HepG2 (cell line): ENCODE measurements around the gene VAT1L. TPM values are rescaled to one million over a fixed set of nuclear protein-coding genes. Genes with fewer than 3 reads are reported as not detected.

Experiments
- ATAC-seq: fragments of 200-7000 bp; cut with Tn5 transposase; 3 replicates; pipeline ENCODE4 v1.9.1; 2020; ENCODE audit warnings: mild to moderate bottlenecking, moderate library complexity
- BruUV-seq: library from RNA; stranded (reverse); fragments of 400-500 nt; replicated peaks from 2 replicates; lab custom pipeline; 2021; lab: Mats Ljungman, UMichigan
- CTCF ChIA-PET: fragments of 300-600 bp; formaldehyde crosslinking; extraction: SDS; loops from one replicate; lab custom pipeline; 2021; ENCODE audit warnings: low total read pairs, inconsistent platforms, low intra/inter-chr PET ratio; lab: Yijun Ruan, JAX
- POLR2A ChIA-PET: fragments of 350-600 bp; sonication (Branson Sonifier 250); formaldehyde crosslinking; loops from one replicate; lab custom pipeline; 2020; ENCODE audit warnings: antibody characterized with exemption, inconsistent platforms; lab: Yijun Ruan, JAX
- DNase-seq: peaks from one replicate; pipeline ENCODE4 v3.0.0-alpha.2; 2015; ENCODE audit warnings: low spot score
- FAIRE-seq: peaks from 3 replicates; lab custom pipeline; 2011; peaks lifted over from hg19 to GRCh38; lab: Jason Lieb, UNC
- H2AFZ ChIP-seq: one replicate; pipeline ENCODE4 v1.6.1; 2011; ENCODE audit warnings: low read length, inconsistent platforms
- H3K27ac ChIP-seq: fragments of 300-600 bp; 3 replicates; pipeline ENCODE4 v1.8.0; 2011; ENCODE audit warnings: mixed run types, mild to moderate bottlenecking, mixed read lengths, low read length, inconsistent platforms; ENCODE audit not compliant: insufficient read depth; ENCODE audit errors: extremely low read length
- H3K27me3 ChIP-seq, 2 experiments: fragments of 200-600 bp in 1 of 2; 2 replicates in 1 of 2; 3 replicates in 1 of 2; pipeline versions ENCODE4 v1.6.0 to v1.8.0; 2011; ENCODE audit warnings: low read length in 2 of 2, mild to moderate bottlenecking in 2 of 2, moderate library complexity in 2 of 2, inconsistent platforms in 1 of 2; ENCODE audit not compliant: insufficient read depth in 2 of 2, control insufficient read depth in 1 of 2
- H3K36me3 ChIP-seq, 2 experiments: fragments of 200-600 bp in 1 of 2; replicated peaks in 1 of 2; 2 replicates in 1 of 2; 3 replicates in 1 of 2; pipeline versions ENCODE4 v1.5.1 to v1.8.0; 2011; ENCODE audit warnings: low read length in 2 of 2, inconsistent platforms in 1 of 2; ENCODE audit not compliant: insufficient read depth in 2 of 2, control insufficient read depth in 1 of 2
- H3K4me1 ChIP-seq: 2 replicates; pipeline ENCODE4 v1.5.1; 2012; ENCODE audit warnings: low read length, inconsistent platforms; ENCODE audit not compliant: insufficient read depth
- H3K4me2 ChIP-seq: 2 replicates; pipeline ENCODE4 v1.6.0; 2011; ENCODE audit warnings: low read depth, low read length, inconsistent platforms
- H3K4me3 ChIP-seq, 3 experiments: fragments of 200-600 bp in 1 of 3; sonication (generic), shearing (Covaris generic) in 1 of 3; replicated peaks in 1 of 3; 2 replicates each; pipeline ENCODE4 v1.5.1; 2011 to 2016; ENCODE audit warnings: low read length in 3 of 3, inconsistent platforms in 2 of 3, low read depth in 2 of 3, mild to moderate bottlenecking in 2 of 3, control low read depth in 1 of 3, mixed read lengths in 1 of 3; ENCODE audit not compliant: insufficient read depth in 1 of 3
- H3K79me2 ChIP-seq: one replicate; pipeline ENCODE4 v1.6.1; 2011; ENCODE audit warnings: low read length, inconsistent platforms; ENCODE audit not compliant: insufficient read depth
- H3K9ac ChIP-seq: 2 replicates; pipeline ENCODE4 v1.6.0; 2011; ENCODE audit warnings: mild to moderate bottlenecking, low read depth, low read length, inconsistent platforms; ENCODE audit not compliant: insufficient read depth
- H3K9me3 ChIP-seq: 2 replicates; pipeline ENCODE4 v1.5.1; 2012; ENCODE audit warnings: mild to moderate bottlenecking, low read length
- H4K20me1 ChIP-seq: 2 replicates; pipeline ENCODE4 v1.6.0; 2011; ENCODE audit warnings: inconsistent platforms, mild to moderate bottlenecking, low read length, moderate library complexity; ENCODE audit not compliant: insufficient read depth
- ATF7 ChIP-seq, 2 experiments: fragments of 450-650 bp in 1 of 2; sonication (generic) in 1 of 2; formaldehyde crosslinking in 1 of 2; IDR thresholded peaks; 2 replicates each; pipeline versions ENCODE4 v1.4.0 to v1.6.1; 2016 to 2020; ENCODE audit warnings: antibody characterized with exemption in 1 of 2, mild to moderate bottlenecking in 1 of 2, missing genetic modification reagents in 1 of 2
- ERF ChIP-seq: IDR thresholded peaks from 2 replicates; pipeline ENCODE4 v1.6.1; 2018; ENCODE audit warnings: missing biosample characterization, missing genetic modification reagents
- GZF1 ChIP-seq: sonication (generic); formaldehyde crosslinking; IDR thresholded peaks from 2 replicates; pipeline ENCODE4 v1.5.1; 2020; ENCODE audit warnings: mild to moderate bottlenecking, missing genetic modification reagents
- MBD4 ChIP-seq: IDR thresholded peaks from 2 replicates; pipeline ENCODE4 v1.6.1; 2012; ENCODE audit warnings: low read length, inconsistent platforms, borderline replicate concordance
- MED1 ChIP-seq: sonication (generic); formaldehyde crosslinking; IDR thresholded peaks from 2 replicates; pipeline ENCODE4 v1.4.0; 2020; ENCODE audit warnings: missing genetic modification reagents
- MXI1 ChIP-seq: IDR thresholded peaks from 3 replicates; pipeline ENCODE4 v1.6.1; 2012; ENCODE audit warnings: low read depth, low read length, inconsistent platforms, borderline replicate concordance
- SRSF1 ChIP-seq: fragments of 200-400 bp; formaldehyde crosslinking; optimal IDR thresholded peaks from 2 replicates; pipeline ENCODE3; 2017; ENCODE audit warnings: mild to moderate bottlenecking, low read depth, low read length, moderate library complexity
- TCF7L2 ChIP-seq: IDR thresholded peaks from 2 replicates; pipeline ENCODE4 v1.6.1; 2011; ENCODE audit warnings: mild to moderate bottlenecking, low read depth, low read length, moderate library complexity
- THAP11 ChIP-seq: IDR thresholded peaks from 2 replicates; pipeline ENCODE4 v1.6.1; 2016; ENCODE audit warnings: missing biosample characterization, missing genetic modification reagents
- THYN1 ChIP-seq: sonication (generic); formaldehyde crosslinking; IDR thresholded peaks from 2 replicates; pipeline ENCODE4 v1.8.1; 2023; ENCODE audit warnings: low read depth, mild to moderate bottlenecking, moderate library complexity, missing genetic modification reagents, borderline replicate concordance
- TRIM24 ChIP-seq: sonication (generic); formaldehyde crosslinking; IDR thresholded peaks from 2 replicates; pipeline ENCODE4 v1.8.0; 2022; ENCODE audit warnings: mild to moderate bottlenecking, missing genetic modification reagents
- U2AF1 ChIP-seq: fragments of 200-400 bp; formaldehyde crosslinking; optimal IDR thresholded peaks from 2 replicates; pipeline ENCODE3; 2017; ENCODE audit warnings: mild to moderate bottlenecking, low read depth, low read length
- ZFX ChIP-seq: sonication (generic); formaldehyde crosslinking; IDR thresholded peaks from 2 replicates; pipeline ENCODE4 v1.4.0; 2020; ENCODE audit warnings: mild to moderate bottlenecking, low read depth, missing genetic modification reagents, moderate library complexity
- ZNF326 ChIP-seq: sonication (generic); formaldehyde crosslinking; IDR thresholded peaks from 2 replicates; pipeline ENCODE4 v1.4.0; 2020; ENCODE audit warnings: missing genetic modification reagents, borderline replicate concordance
- ZNF441 ChIP-seq: sonication (generic); formaldehyde crosslinking; IDR thresholded peaks from 2 replicates; pipeline ENCODE4 v1.7.0; 2021; ENCODE audit warnings: missing genetic modification reagents, borderline replicate concordance
- WGBS: methylation state at CpG from one replicate; pipeline ENCODE4 v1.1.6; 2017; ENCODE audit warnings: low lambda C conversion rate; 5-methylcytosine and 5-hydroxymethylcytosine counted together
- in situ Hi-C: cut with HindIII; loops from 2 replicates; pipeline ENCODE4 v1.10.0; 2017; ENCODE audit warnings: low pct_unique_long_range_greater_than_20kb; ENCODE audit not compliant: extremely low pct_ligation_motif_present
- intact Hi-C: fragments of 100-400 bp; cut with micrococcal nuclease; formaldehyde crosslinking; loops from one replicate; pipeline ENCODE4 v1.10.0; 2022; ENCODE audit not compliant: unreplicated experiment
- polyA plus RNA-seq, 8 experiments: library from polyadenylated mRNA; depleted of rRNA in 3 of 8; stranded (reverse) in 7 of 8; unstranded in 1 of 8; fragments of >200 nt; fragmentation: Illumina TruSeq in 4 of 8; extraction: Trizol in 4 of 8; gene quantifications; 2 replicates each; pipeline versions ENCODE4 v1.2.1 to v1.2.3, GENCODE V29; 2011 to 2016; ENCODE audit warnings: low read depth in 4 of 8, missing spikeins in 1 of 8, mixed read lengths in 1 of 8; ENCODE audit not compliant: insufficient read depth in 1 of 8
- total RNA-seq, 5 experiments: library from RNA; depleted of rRNA; stranded (reverse); fragments of >200 nt; fragmentation: Illumina TruSeq; extraction: Trizol; gene quantifications; 2 replicates each; pipeline ENCODE4 v1.2.3, GENCODE V29; 2016; ENCODE audit warnings: low read depth in 1 of 5
- TF ChIP-seq, protein P1 (sequence below): IDR thresholded peaks from 2 replicates; pipeline ENCODE4 v1.6.1; 2016
- TF ChIP-seq, protein P2 (sequence below): sonication (generic); formaldehyde crosslinking; IDR thresholded peaks from 2 replicates; pipeline ENCODE4 v1.4.0; 2020; ENCODE audit warnings: missing genetic modification reagents

VAT1L gene
- total and polyA plus RNA-seq, 2 of the 13 experiments (the other 11 are each of a cell fraction or from before 2014, with no cell fraction given): not detected

DNA sequence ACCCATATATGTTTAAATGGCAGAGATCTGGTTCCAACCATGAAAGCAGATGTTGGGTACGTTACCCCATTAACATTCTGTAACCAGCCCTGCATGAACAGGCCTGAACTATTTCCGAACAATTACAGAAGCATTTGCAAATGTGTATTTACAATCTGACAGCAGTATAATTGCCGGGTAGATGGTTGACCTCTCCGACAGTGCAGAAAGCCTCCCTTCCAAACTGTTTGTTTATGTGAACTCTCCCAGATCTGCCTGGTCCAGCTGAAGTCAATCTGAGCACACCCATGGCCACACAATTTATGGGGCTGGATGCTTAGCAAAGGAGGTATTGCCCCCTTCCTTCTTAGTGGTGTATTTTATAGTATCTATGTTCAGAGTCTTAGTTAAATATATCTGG, 44.2 kb upstream of the VAT1L start:
- TF ChIP-seq GZF1: no peak
- TF ChIP-seq THYN1 (CRISPR knock-in tag): no peak
- no peak for TF ChIP-seq ZFX
- no peak for TF ChIP-seq TCF7L2
- no peak for TF ChIP-seq THAP11 (CRISPR knock-in tag)
- TF ChIP-seq MED1 (CRISPR knock-in tag): no peak
- no peak for TF ChIP-seq U2AF1
- TF ChIP-seq, protein P1, sequence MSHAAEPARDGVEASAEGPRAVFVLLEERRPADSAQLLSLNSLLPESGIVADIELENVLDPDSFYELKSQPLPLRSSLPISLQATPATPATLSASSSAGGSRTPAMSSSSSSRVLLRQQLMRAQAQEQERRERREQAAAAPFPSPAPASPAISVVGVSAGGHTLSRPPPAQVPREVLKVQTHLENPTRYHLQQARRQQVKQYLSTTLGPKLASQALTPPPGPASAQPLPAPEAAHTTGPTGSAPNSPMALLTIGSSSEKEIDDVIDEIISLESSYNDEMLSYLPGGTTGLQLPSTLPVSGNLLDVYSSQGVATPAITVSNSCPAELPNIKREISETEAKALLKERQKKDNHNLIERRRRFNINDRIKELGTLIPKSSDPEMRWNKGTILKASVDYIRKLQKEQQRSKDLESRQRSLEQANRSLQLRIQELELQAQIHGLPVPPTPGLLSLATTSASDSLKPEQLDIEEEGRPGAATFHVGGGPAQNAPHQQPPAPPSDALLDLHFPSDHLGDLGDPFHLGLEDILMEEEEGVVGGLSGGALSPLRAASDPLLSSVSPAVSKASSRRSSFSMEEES (CRISPR knock-in tag): no peak
- TF ChIP-seq, protein P2, sequence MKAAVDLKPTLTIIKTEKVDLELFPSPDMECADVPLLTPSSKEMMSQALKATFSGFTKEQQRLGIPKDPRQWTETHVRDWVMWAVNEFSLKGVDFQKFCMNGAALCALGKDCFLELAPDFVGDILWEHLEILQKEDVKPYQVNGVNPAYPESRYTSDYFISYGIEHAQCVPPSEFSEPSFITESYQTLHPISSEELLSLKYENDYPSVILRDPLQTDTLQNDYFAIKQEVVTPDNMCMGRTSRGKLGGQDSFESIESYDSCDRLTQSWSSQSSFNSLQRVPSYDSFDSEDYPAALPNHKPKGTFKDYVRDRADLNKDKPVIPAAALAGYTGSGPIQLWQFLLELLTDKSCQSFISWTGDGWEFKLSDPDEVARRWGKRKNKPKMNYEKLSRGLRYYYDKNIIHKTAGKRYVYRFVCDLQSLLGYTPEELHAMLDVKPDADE: no peak
- TF ChIP-seq ZNF326: no peak
- TF ChIP-seq SRSF1: no peak
- TF ChIP-seq MXI1: no peak
- no peak for TF ChIP-seq ZNF441
- TF ChIP-seq ERF (CRISPR knock-in tag): no peak
- no peak for TF ChIP-seq TRIM24 (CRISPR knock-in tag)
- no peak for TF ChIP-seq MBD4
- TF ChIP-seq ATF7 (IDR thresholded peaks at IDR 0.05): no peak
- no peak for TF ChIP-seq ATF7 (CRISPR knock-in tag; IDR thresholded peaks at IDR 0.05)
- in situ Hi-C loops: no loop called here
- FAIRE-seq (no peak), DNase-seq (no peak), ATAC-seq (no peak)
- Histone ChIP-seq H3K4me3 (no peak overlapping the region), H3K79me2 (no peaks in the 10 kb centered on the region), H3K9me3 (no peaks in the 10 kb centered on the region), H3K27ac (no peak overlapping the region), H3K36me3 (no peaks in the 10 kb centered on the region), H4K20me1 (no peaks in the 10 kb centered on the region), H3K4me1 (peaks cover 11% of the 10 kb centered on the region), H3K9ac (no peak overlapping the region), H3K27me3 (no peaks in the 10 kb centered on the region), H2AFZ (no peak overlapping the region), H3K4me2 (no peak overlapping the region)
- ChIA-PET POLR2A (no interaction called here), CTCF (no interaction called here)
- BruUV-seq: no TSS peak
- 90% methylated on average over 4 of the region's 4 CpGs for WGBS
- intact Hi-C loops: no loop called here
